ENCODE measurements around the gene PEX16.

The PEX16 gene

DNA sequence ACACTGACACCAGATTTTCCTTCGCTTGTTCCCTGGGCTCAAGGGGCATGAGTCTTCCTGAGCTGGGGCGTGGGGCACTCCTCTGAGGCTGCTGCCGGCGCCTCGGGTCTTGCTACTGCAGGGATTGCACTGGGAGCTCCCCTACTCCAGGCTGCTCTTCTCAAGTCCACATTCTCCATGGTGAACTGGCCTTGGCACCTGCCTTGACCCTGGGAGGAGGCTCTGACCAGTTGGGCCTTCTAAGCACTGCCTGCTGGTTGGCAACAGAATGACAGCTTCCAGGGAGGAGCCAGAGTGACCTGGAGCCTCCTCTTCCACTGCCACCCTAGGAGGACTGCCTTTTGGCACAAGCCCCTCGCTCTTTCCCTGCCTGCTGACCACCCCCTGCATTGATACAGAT is 20.1 kb downstream of the PEX16 start:
- no peak for DNase-seq (ENCODE audit: low read depth)

DNA sequence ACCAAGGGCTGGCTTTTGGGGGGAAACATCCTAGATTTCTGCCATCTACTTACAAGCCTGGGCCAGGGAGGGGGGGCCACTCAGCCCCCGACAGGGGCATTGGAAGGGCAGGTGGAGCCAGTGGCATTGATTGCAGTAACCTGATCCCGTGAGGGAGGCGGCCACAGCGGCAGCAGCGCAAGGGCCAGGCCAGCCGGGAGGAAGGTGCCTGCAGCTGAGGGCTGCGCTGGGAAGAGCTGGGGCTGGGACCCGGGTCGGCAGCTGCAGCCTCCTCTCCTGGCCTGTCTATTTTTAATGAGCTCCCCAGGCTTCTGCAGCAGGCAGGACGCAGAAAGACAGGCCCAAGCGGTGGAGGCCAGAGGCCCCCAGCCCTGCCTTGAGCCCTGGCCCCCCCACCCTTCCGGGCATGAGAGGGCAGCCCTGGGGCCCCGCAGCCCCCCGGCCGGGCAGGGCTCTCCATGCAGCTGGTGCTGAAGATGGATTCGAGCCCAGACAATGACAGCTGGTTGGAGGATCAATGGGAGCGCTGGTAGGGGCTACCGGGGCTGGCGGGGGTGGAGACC is 21.2 kb downstream of the PEX16 start:
- DNase-seq (ENCODE audit: low read depth) = no peak

DNA sequence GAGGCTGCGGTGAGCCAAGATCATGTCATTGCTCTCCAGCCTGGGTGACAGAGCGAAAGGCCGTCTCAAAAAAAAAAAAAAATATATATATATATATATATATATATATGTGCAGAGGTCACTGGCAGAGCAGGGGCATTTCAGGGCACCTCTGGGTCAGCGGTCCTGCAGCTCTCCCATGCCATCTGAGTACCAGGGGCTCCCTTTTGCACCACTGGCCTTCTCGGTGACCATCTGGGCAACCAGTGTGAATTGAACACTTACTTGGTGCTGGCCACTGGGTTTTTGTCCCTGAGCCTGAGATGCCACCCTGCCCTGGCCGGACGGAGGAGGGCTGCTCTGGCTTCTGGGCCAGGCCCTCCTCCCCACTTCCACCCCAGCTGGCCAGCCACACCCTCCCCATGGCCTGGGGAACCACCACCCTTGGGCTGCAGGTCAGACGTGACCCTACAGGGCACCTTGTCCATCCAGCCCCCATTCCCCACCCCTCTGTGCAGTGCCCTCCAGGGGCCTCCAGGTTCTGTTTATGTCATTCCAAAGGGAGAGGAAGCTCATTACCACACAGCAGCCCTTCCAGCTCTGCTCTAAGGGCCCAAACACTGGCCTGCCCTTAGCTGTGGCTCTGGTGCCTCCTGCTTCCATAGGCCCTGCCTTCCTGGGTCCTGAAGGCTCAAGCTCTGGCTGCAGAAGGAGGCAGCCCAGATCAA is 22.0 kb downstream of the PEX16 start:
- DNase-seq (ENCODE audit: low read depth) = no peak

GRCh38 chr11:45894555-45895247 is 23.0 kb downstream of the PEX16 start:
- no peak for DNase-seq (ENCODE audit: low read depth)

DNA sequence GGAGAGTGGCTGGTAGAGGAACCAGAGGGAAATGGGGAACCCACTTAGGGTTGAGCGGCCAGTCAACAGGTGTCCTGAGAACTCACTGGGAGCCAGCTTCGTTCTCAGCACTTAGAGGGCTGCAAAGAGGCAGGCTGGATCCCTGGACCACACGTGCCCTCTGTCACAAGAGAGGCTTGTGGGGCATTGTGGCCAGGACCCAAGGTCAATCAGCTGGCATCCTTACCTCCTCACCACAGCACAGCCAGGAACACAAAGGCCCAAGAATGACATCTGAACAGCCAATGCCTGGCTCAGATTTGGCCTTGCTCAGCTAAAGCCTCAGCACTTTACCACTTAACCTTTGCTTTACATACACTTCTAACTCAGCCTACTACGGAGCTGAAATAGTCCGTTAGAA is 24.8 kb downstream of the PEX16 start:
- no peak for DNase-seq (ENCODE audit: low read depth)

DNA sequence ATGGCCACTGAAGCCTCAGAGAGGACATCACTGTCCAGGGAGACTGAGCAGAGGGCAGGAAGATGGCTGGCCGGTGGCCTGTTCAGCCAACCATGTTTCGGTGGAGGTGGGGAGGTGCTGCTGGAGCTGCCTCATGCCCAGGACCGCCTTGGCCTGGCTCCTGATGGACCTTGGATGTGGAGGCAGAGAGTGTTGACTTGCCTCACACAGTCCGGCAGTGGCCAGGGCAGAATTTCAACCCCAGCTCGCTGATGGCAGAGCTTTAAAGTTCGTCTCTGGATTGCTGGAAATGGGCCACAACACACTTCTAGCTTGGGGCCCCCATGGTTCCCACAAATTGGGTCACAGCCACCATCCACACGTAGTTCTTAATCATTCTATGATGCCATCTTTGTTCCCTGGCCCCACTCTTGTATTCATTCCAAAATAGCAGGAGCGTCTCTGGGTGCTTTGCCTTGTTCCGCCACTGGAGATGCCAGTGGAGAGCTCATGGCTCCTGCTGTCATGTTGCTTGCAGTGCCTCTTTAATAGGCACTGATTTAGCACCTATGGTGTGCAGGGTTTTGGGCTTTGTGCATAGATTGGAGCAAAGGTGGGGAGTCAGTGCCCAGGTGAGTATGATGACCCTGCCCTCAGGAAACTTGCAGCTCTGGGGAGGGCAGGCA is 26.7 kb downstream of the PEX16 start:
- no peak for DNase-seq (ENCODE audit: low read depth)

DNA sequence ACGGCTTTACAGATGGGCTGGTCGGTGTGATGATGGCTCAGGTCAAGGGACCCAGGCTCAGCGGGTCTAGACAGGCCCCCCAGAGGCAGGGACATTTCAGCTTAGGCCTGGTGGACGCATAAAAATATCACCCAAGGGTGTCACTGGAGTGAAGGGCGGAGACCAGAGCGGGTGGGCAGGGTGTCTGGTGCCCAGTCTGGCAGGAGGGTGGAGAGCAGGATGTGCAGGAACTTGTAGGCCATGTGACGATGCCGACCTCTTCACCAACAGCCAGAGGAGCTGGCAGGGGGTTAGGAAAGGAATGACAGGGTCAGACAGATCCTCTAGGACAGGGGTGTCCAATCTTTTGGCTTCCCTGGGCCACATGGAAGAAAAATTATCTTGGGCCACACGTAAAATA is 27.7 kb downstream of the PEX16 start:
- no peak for DNase-seq (ENCODE audit: low read depth)

GRCh38 chr11:45889555-45889954 is 28.1 kb downstream of the PEX16 start:
- DNase-seq (ENCODE audit: low read depth) = no peak

DNA sequence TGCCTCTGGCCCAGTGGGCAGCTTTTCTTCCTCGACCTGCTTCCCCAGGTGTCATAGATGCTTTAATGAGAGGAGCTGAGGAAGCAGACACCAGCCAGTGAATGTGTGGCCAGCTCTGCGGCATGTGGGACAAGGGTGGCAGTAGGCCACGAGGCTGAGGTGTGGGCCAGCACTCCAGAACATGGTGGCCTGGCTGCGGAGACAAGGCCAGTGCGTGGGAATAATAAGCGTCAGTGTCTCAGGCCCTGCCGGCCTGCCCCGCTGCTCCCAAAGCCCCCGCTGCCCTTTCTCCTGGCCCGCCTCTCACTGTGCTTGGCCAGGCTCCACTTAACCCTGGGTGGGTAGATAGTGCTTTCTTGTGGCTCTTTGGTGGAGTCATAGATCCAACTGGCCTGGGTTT is 30.1 kb downstream of the PEX16 start:
- no peak for DNase-seq (ENCODE audit: low read depth)

GRCh38 chr11:45886816-45887520 is 30.7 kb downstream of the PEX16 start:
- no peak for DNase-seq (ENCODE audit: low read depth)

DNA sequence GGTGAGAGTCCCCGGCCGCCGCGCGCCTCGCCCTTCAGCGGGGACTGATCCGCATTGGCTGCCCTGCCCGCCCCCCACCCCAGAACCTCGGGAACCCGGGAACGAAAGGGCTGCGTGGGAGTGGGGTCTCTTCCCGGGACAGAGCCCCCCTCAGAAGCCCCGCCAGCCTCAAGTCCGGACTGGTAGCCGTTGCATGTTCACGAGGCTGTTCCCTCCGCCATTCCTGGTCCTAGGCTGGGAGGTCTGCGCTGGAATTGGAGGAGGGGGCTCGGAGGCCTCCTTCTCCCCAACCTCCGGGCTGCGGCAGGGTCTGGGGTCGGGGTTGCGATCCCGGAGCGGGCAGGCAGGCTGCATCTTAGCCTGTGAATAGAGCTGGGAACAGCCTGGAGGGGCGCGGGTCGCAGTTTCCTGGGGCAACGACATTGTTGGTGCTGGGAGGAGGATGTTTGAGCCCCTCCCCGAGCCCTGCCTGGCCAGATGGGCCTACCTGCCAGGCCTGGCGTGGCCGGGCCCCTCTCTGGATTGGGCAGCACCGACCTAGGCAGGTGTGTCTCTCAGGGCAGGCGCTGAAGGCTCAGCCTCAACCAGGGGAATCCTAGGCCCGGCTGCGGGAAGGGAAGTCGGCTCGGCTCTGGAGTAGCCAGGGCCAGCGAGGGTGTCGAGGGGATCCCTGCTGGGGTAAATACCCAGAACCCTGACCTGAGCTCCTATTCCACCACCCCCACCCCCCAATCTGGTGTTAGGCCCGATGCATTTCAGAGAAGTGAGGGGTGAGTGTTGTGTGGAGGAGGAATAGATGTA is 31.6 kb downstream of the PEX16 start:
- DNase-seq (ENCODE audit: low read depth) = no peak

GRCh38 chr11:45885274-45885920 is 32.3 kb downstream of the PEX16 start, which contains the start of gene MAPK8IP1:
MAPK8IP1 (plus strand) TSS chr11:45885651; CDS start chr11:45885821, 170 bp downstream.
- DNase-seq (ENCODE audit: low read depth) = peak; percentile 42

- no peak for DNase-seq (ENCODE audit: low read depth)
These were observed 33.0 kb downstream of the PEX16 start for GRCh38 chr11:45884596-45885185.

GRCh38 chr11:45881708-45882368 is 35.8 kb downstream of the PEX16 start:
- DNase-seq (ENCODE audit: low read depth) = no peak

- no peak for DNase-seq (ENCODE audit: low read depth)
These were observed 36.7 kb downstream of the PEX16 start for GRCh38 chr11:45880772-45881570.

GRCh38 chr11:45879803-45880686 is 37.6 kb downstream of the PEX16 start:
- no peak for DNase-seq (ENCODE audit: low read depth)

GRCh38 chr11:45877845-45878244 is 39.8 kb downstream of the PEX16 start:
- DNase-seq (ENCODE audit: low read depth) = no peak

DNA sequence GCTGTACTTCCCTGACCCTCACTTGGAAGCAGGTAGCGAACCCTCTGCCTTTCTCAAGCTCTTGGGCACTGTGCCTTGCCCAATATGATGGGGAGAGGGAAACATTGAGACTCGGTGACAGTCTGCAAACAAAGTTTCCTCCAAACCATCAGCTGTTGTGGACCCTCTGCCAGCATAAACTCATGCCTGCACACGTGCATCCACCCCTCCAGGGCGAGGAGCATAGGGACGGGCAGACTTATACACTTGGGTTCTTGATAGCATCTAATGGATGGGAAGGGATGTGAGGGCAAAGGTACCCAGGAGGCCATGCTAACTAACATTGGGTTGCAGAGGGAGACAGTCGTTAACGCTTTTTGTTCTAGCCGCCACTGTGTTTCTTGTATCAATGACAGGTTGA is 40.5 kb downstream of the PEX16 start:
- DNase-seq (ENCODE audit: low read depth) = no peak

All from stimulated activated CD8-positive, alpha-beta memory T cell treated with anti-CD3 and anti-CD28 coated beads, Interleukin-12 subunit alpha, Interleukin-12 subunit beta, amount 100 ng/mL, for 4 hours (primary cell).